Esophagus squamous epithelium (tissue), 5 donors: ENCODE data around the gene PRR19. TPM values are rescaled to one million over a fixed set of nuclear protein-coding genes. Genes with fewer than 3 reads are reported as not detected.

Source experiments
- DNase-seq: peaks from one replicate; lab custom pipeline; 2025; lab: John Stamatoyannopoulos, UW
- H3K27ac ChIP-seq, 4 donors: fragments of 200-600 bp; sonication (generic); one replicate each; pipeline ENCODE4 v1.5.1; 2016 to 2019; ENCODE audit warnings: mild to moderate bottlenecking in 1 of 4
- H3K27me3 ChIP-seq, 4 donors: fragments of 200-600 bp; sonication (generic); 1 replicate in 3 of 4; 2 replicates in 1 of 4; pipeline versions ENCODE4 v1.5.1 to v1.6.0; 2017 to 2021; ENCODE audit warnings: antibody characterized with exemption in 1 of 4
- H3K36me3 ChIP-seq, 3 donors: fragments of 200-600 bp; sonication (generic); one replicate each; pipeline ENCODE4 v1.5.1; 2016 to 2019
- H3K4me1 ChIP-seq, 3 donors: fragments of 200-600 bp; sonication (generic); one replicate each; pipeline ENCODE4 v1.5.1; 2017 to 2019
- H3K4me3 ChIP-seq, 4 donors: fragments of 200-600 bp; sonication (generic); 1 replicate in 3 of 4; 2 replicates in 1 of 4; pipeline ENCODE4 v1.5.1; 2016 to 2019; ENCODE audit warnings: mild to moderate bottlenecking in 2 of 4, moderate library complexity in 1 of 4
- H3K9me3 ChIP-seq, 3 donors: fragments of 200-600 bp; sonication (generic); one replicate each; pipeline ENCODE4 v1.5.1; 2016 to 2019
- POLR2A ChIP-seq, 4 donors: fragments of 450-650 bp; IDR thresholded peaks; one replicate each; pipeline ENCODE4 v1.6.1; 2017; ENCODE audit warnings: antibody characterized with exemption in 4 of 4, mild to moderate bottlenecking in 4 of 4, moderate library complexity in 3 of 4
- WGBS, 2 donors: methylation state at CpG; one replicate each; pipeline ENCODE4 v1.1.5; 2018; 5-methylcytosine and 5-hydroxymethylcytosine counted together
- intact Hi-C: fragments of 100-400 bp; cut with DNase I; formaldehyde crosslinking; loops from one replicate; pipeline ENCODE4 v1.15.0; 2022
- total RNA-seq, 4 donors: library from RNA; depleted of rRNA; stranded (reverse); fragments of >200 nt; gene quantifications; one replicate each; pipeline ENCODE4 v1.1.0, GENCODE V29; 2016
- TF ChIP-seq, protein P1 (sequence below), 6 experiments: fragments of 450-650 bp in 4 of 6; fragments of 200-600 bp in 2 of 6; sonication (generic) in 2 of 6; IDR thresholded peaks; one replicate each; pipeline ENCODE4 v1.5.1; 2016 to 2019; ENCODE audit warnings: antibody characterized with exemption in 6 of 6, mild to moderate bottlenecking in 4 of 6, moderate library complexity in 4 of 6
- donor health status: DM: yes; HTN: yes; CAD: no.

PRR19 gene
- total RNA-seq, 4 donors from 2014 or later, result 0.75 to 1.0 (median 0.82) TPM

DNA sequence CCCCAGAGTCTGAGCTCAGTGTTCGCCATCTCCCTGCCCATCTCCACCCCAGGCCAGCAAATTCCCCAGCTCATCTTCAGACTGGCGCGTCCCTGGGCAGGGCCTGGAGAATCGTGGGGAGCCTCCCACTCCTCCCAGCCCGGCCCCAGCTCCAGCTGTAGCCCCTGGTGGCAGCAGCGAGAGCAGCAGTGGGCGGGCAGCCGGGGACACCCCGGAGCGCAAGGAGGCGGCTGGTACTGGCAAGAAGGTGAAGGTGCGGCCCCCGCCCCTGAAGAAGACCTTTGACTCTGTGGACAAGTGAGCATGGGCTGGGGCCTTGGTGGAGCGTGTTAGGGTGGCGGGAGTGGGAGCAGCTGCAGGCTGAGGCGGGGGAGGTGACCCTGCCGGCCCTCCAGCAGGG lies 8.4 kb upstream of the PRR19 start:
- peaks cover 0 to 26% (median 6%) of the 10 kb centered on the region in 3 donors for H3K4me1 ChIP-seq
- H3K27me3 ChIP-seq, result no peaks in the 10 kb centered on the region
- WGBS, 2 donors, result 85 to 100% methylated on average over 1 to 11 of the region's 17 CpGs
- peaks cover 53 to 82% (median 56%) of the 10 kb centered on the region in 3 donors for H3K36me3 ChIP-seq
- TF ChIP-seq, protein P1, sequence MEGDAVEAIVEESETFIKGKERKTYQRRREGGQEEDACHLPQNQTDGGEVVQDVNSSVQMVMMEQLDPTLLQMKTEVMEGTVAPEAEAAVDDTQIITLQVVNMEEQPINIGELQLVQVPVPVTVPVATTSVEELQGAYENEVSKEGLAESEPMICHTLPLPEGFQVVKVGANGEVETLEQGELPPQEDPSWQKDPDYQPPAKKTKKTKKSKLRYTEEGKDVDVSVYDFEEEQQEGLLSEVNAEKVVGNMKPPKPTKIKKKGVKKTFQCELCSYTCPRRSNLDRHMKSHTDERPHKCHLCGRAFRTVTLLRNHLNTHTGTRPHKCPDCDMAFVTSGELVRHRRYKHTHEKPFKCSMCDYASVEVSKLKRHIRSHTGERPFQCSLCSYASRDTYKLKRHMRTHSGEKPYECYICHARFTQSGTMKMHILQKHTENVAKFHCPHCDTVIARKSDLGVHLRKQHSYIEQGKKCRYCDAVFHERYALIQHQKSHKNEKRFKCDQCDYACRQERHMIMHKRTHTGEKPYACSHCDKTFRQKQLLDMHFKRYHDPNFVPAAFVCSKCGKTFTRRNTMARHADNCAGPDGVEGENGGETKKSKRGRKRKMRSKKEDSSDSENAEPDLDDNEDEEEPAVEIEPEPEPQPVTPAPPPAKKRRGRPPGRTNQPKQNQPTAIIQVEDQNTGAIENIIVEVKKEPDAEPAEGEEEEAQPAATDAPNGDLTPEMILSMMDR (IDR thresholded peaks at IDR 0.05), result no peak
- no peak for TF ChIP-seq POLR2A (IDR thresholded peaks at IDR 0.05)
- intact Hi-C loops, result loop anchor here (10.0 kb wide), 1 partner anchor 49 kb away; the partner anchor contains the start of gene GSK3A
- no peak for DNase-seq
- no peaks in the 10 kb centered on the region for H3K9me3 ChIP-seq
- H3K27ac ChIP-seq, result no peak overlapping the region
- H3K4me3 ChIP-seq, result no peak overlapping the region

GRCh38 chr19:42293948-42294347 lies 8.0 kb upstream of the PRR19 start:
- H3K4me1 ChIP-seq, result peaks cover 0 to 26% (median 6%) of the 10 kb centered on the region in 3 donors
- no peak for DNase-seq
- 95% methylated on average over 4 of the region's 15 CpGs; no CpG with 5 or more reads in 1 of the 2 donors for WGBS, 2 donors
- H3K36me3 ChIP-seq, result peaks cover 52 to 78% (median 53%) of the 10 kb centered on the region in 3 donors
- TF ChIP-seq, protein P1 (IDR thresholded peaks at IDR 0.05), result no peak
- TF ChIP-seq POLR2A (IDR thresholded peaks at IDR 0.05), result no peak
- H3K27me3 ChIP-seq, result no peaks in the 10 kb centered on the region
- H3K9me3 ChIP-seq, result no peaks in the 10 kb centered on the region
- H3K27ac ChIP-seq, result no peak overlapping the region
- intact Hi-C loops, result loop anchor here (10.0 kb wide), 1 partner anchor 49 kb away; the partner anchor contains the start of gene GSK3A
- no peak overlapping the region for H3K4me3 ChIP-seq

DNA sequence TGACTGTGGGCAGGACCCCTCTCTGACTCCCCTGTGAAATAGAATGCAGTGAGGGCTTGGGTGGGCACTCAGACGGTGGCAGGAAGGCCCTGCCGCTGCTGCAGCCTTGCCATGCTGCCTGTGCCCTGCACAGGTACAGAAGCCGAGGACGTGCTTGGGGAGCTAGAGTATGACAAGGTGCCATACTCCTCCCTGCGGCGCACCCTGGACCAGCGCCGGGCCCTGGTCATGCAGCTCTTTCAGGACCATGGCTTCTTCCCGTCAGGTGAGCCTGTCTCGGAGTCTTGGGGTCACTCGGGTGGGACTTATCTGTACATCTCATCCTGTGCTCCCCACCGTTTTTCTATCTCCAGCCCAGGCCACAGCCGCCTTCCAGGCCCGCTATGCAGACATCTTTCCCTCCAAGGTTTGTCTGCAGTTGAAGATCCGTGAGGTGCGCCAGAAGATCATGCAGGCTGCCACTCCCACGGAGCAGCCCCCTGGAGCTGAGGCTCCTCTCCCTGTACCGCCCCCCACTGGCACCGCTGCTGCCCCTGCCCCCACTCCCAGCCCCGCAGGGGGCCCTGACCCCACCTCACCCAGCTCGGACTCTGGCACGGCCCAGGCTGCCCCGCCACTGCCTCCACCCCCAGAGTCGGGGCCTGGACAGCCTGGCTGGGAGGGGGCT lies 7.3 kb upstream of the PRR19 start:
- H3K27ac ChIP-seq, result no peak overlapping the region
- H3K27me3 ChIP-seq, result no peaks in the 10 kb centered on the region
- H3K36me3 ChIP-seq, result peaks cover 46 to 72% (median 46%) of the 10 kb centered on the region in 3 donors
- 84 to 90% methylated on average over 10 to 18 of the region's 24 CpGs for WGBS, 2 donors
- intact Hi-C loops, result loop anchor here (10.0 kb wide), 1 partner anchor 50 kb away; the partner anchor contains the start of gene GSK3A
- H3K4me1 ChIP-seq, result peaks cover 0 to 26% (median 6%) of the 10 kb centered on the region in 3 donors
- DNase-seq, result no peak
- H3K9me3 ChIP-seq, result no peaks in the 10 kb centered on the region
- TF ChIP-seq POLR2A (IDR thresholded peaks at IDR 0.05), result no peak
- TF ChIP-seq, protein P1 (IDR thresholded peaks at IDR 0.05), result no peak
- no peak overlapping the region for H3K4me3 ChIP-seq

DNA sequence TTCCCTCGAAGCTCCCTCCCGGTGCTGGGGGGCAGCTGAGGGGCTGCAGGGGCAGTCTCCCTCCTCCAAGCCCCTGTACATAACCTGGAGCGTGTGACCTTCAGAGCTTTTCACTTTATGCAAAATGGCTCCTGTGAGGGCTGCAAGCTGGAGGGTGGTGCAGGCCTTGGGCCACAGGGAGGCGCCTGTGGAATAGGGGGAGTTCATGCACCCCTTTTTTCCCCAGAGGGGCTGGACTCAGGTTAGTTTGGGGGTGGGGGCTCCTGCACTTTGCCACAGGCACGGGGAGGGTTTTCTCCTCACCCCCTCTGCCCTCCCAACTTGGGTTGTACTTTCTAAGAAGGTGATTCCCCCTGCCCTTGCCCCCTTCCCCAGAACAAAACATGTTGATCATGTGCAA lies 6.6 kb upstream of the PRR19 start:
- H3K27ac ChIP-seq, result no peak overlapping the region
- intact Hi-C loops, result loop anchor here (10.0 kb wide), 1 partner anchor 51 kb away; the partner anchor contains the start of gene GSK3A
- H3K9me3 ChIP-seq, result no peaks in the 10 kb centered on the region
- H3K27me3 ChIP-seq, result no peaks in the 10 kb centered on the region
- no peak overlapping the region for H3K4me3 ChIP-seq
- TF ChIP-seq POLR2A (IDR thresholded peaks at IDR 0.05), result no peak
- TF ChIP-seq, protein P1 (IDR thresholded peaks at IDR 0.05), result no peak
- 65% methylated on average over 5 of the region's 5 CpGs; no CpG with 5 or more reads in 1 of the 2 donors for WGBS, 2 donors
- peaks cover 38 to 64% (median 40%) of the 10 kb centered on the region in 3 donors for H3K36me3 ChIP-seq
- H3K4me1 ChIP-seq, result peaks cover 0 to 24% (median 6%) of the 10 kb centered on the region in 3 donors
- DNase-seq, result no peak
